ENCODE results near the gene CEP192. TPM values are rescaled to one million over a fixed set of nuclear protein-coding genes. Genes with fewer than 3 reads are reported as not detected.

The CEP192 gene
- total and polyA plus RNA-seq, 10 of the 15 experiments (the other 5 are each of a cell fraction or from before 2014, with no cell fraction given): 15.4 to 58.2 (median 29.6) TPM

DNA sequence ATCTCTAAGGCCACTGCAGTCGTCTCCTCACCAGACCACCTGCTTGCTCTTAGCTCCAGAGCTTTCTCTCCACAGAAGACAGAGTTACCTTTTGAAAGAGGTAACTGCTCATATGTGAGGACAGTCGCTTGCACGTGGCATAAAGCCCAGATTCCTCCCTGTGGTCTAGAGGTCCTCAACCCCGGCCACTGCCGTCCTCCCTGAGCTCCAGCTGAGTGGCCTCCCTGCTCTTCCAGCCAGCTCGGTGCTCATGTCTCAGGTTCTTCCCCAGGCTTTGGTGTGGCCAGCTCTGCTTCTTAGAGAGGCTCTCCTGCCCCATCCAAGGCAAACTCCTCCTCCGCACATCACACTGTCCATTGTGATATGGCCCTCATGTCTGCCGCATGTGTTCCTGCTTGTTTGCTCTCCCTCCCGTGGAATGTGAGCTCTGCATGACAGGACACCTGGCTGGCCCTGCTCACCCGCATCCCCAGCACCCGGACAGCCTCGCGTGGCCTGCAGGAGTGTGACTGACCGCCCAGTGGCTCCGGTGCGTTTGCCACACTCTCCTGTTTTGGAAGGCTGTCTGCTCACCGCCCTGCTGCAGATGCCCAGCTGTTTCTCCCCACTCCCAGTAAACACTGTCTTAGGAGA is 135.9 kb downstream of the CEP192 start:
- ChIA-PET RAD21 (ENCODE audit: unreplicated experiment) (interaction anchor here (1.3 kb wide), 1 partner anchor 32 kb away, joined by 6 read pairs; no protein-coding TSS in a partner anchor), CTCF (interaction anchor here (1.4 to 4.2 kb wide), 2 partner anchors 12 to 33 kb away, joined by 3 to 14 read pairs; no protein-coding TSS in a partner anchor), SMC1A (ENCODE audit: uncharacterized antibody, unreplicated experiment) (no interaction called here), POLR2A (no interaction called here)
- no peaks in the 10 kb centered on the region for H3K4me1 ChIP-seq (ENCODE audit: control insufficient read depth, insufficient read depth, low read length)
- H3K9me3 ChIP-seq (replicated peaks; ENCODE audit: control insufficient read depth, insufficient read depth, low read length): no peaks in the 10 kb centered on the region
- peak; percentile 42; the same call in 1 of the 2 replicates for TF ChIP-seq POLR2A (IDR thresholded peaks at IDR 0.05; ENCODE audit: low read depth, low read length)
- no peak for TF ChIP-seq TCF3 (IDR thresholded peaks at IDR 0.05; ENCODE audit: borderline replicate concordance, insufficient read depth, low read depth, low read length)
- H3K4me3 ChIP-seq: no peak overlapping the region
- no peaks in the 10 kb centered on the region for H4K20me1 ChIP-seq (ENCODE audit: control insufficient read depth, insufficient read depth)
- H3K9ac ChIP-seq (ENCODE audit: control insufficient read depth, insufficient read depth, low read length): no peak overlapping the region
- H3K27ac ChIP-seq (ENCODE audit: control insufficient read depth, insufficient read depth): no peak overlapping the region
- BruUV-seq (replicated peaks): no TSS peak
- H3K36me3 ChIP-seq (ENCODE audit: control insufficient read depth in 2 of 2, insufficient read depth in 2 of 2, low read length in 1 of 2): peaks cover 2 to 7% of the 10 kb centered on the region in 2 experiments; a peak in 3 of 4 replicates
- in situ Hi-C loops (cut with MboI) (no loop called here), intact Hi-C loops (cut with micrococcal nuclease; ENCODE audit: unreplicated experiment) (no loop called here)
- DNase-seq (ENCODE audit: low read depth, low spot score) (no peak), ATAC-seq (no peak), FAIRE-seq (no peak)
- H2AFZ ChIP-seq (ENCODE audit: control insufficient read depth, low read depth, low read length): no peak overlapping the region
- no peaks in the 10 kb centered on the region for H3K27me3 ChIP-seq (replicated peaks in 1 of 2; ENCODE audit: control insufficient read depth in 2 of 2, insufficient read depth in 2 of 2, low read length in 1 of 2)
- H3K79me2 ChIP-seq (ENCODE audit: control insufficient read depth, insufficient read depth, low read length): no peaks in the 10 kb centered on the region
- no peak overlapping the region for H3K4me2 ChIP-seq (ENCODE audit: control insufficient read depth, insufficient read depth)
- WGBS (ENCODE audit: insufficient coverage, insufficient replicate concordance, low lambda C conversion rate, missing lambda C conversion rate): 94% methylated on average over 17 of the region's 17 CpGs

DNA sequence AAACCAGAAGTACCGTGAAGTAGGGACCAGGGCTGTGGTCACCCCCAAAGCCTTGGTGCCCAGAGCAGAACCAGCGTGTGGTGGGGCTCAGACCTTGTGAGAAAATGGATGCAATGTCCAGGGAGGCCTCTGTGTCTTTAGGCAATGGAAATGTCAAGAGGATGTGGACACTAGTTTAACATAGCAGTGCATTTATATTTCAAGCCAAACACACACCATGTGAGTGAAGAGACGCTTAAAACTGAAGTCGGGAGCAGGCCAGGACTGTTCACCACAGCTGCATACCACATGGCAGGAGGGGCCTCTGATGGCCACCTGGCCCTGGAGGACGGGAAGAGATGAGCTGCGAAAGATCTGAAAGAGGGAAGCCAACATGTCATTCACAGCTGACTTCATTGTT is 140.1 kb downstream of the CEP192 start:
- ChIA-PET POLR2A (no interaction called here), RAD21 (ENCODE audit: unreplicated experiment) (no interaction called here), SMC1A (ENCODE audit: uncharacterized antibody, unreplicated experiment) (interaction anchor here (1.2 kb wide), 1 partner anchor 22 kb away, joined by 3 read pairs; no protein-coding TSS in a partner anchor), CTCF (interaction anchor here (2.9 kb wide), 1 partner anchor 28 kb away, joined by 17 read pairs; no protein-coding TSS in a partner anchor)
- H2AFZ ChIP-seq (ENCODE audit: control insufficient read depth, low read depth, low read length): no peak overlapping the region
- H3K9ac ChIP-seq (ENCODE audit: control insufficient read depth, insufficient read depth, low read length): no peak overlapping the region
- in situ Hi-C loops (cut with MboI) (no loop called here), intact Hi-C loops (cut with micrococcal nuclease; ENCODE audit: unreplicated experiment) (no loop called here)
- H3K36me3 ChIP-seq (ENCODE audit: control insufficient read depth in 2 of 2, insufficient read depth in 2 of 2, low read length in 1 of 2): peaks cover 2 to 4% of the 10 kb centered on the region in 2 experiments; a peak in 2 of 4 replicates
- H3K4me2 ChIP-seq (ENCODE audit: control insufficient read depth, insufficient read depth): no peak overlapping the region
- no peaks in the 10 kb centered on the region for H3K27me3 ChIP-seq (replicated peaks in 1 of 2; ENCODE audit: control insufficient read depth in 2 of 2, insufficient read depth in 2 of 2, low read length in 1 of 2)
- ATAC-seq (no peak), DNase-seq (ENCODE audit: low read depth, low spot score) (no peak), FAIRE-seq (no peak)
- H3K27ac ChIP-seq (ENCODE audit: control insufficient read depth, insufficient read depth): no peak overlapping the region
- H3K79me2 ChIP-seq (ENCODE audit: control insufficient read depth, insufficient read depth, low read length): no peaks in the 10 kb centered on the region
- H3K4me1 ChIP-seq (ENCODE audit: control insufficient read depth, insufficient read depth, low read length): peaks cover under 1% of the 10 kb centered on the region; the same call in 1 of the 2 replicates
- no peaks in the 10 kb centered on the region for H3K9me3 ChIP-seq (replicated peaks; ENCODE audit: control insufficient read depth, insufficient read depth, low read length)
- no TSS peak for BruUV-seq (replicated peaks)
- H4K20me1 ChIP-seq (ENCODE audit: control insufficient read depth, insufficient read depth): no peaks in the 10 kb centered on the region
- WGBS (ENCODE audit: insufficient coverage, insufficient replicate concordance, low lambda C conversion rate, missing lambda C conversion rate): 96% methylated on average over 6 of the region's 6 CpGs
- no peak overlapping the region for H3K4me3 ChIP-seq
- TF ChIP-seq IKZF1 (conservative IDR thresholded peaks at IDR 0.05) (no peak), BACH1 (IDR thresholded peaks at IDR 0.05; ENCODE audit: borderline replicate concordance) (no peak), MTA2 (IDR thresholded peaks at IDR 0.05; ENCODE audit: low read depth) (no peak), SMAD1 (IDR thresholded peaks at IDR 0.05; ENCODE audit: low read depth, partially characterized antibody) (no peak), EZH2 (IDR thresholded peaks at IDR 0.05; ENCODE audit: borderline replicate concordance, control insufficient read depth, low read depth, low read length) (no peak), IKZF2 (IDR thresholded peaks at IDR 0.05) (no peak), GATAD2B (conservative IDR thresholded peaks at IDR 0.05; ENCODE audit: low read depth) (no peak), SIX5 (IDR thresholded peaks at IDR 0.05; ENCODE audit: low read depth, low read length, severe bottlenecking) (no peak), NR2F1 (conservative IDR thresholded peaks at IDR 0.05) (no peak), MYC (IDR thresholded peaks at IDR 0.05; ENCODE audit: insufficient read depth, insufficient read length, insufficient replicate concordance, low read length, severe bottlenecking) (no peak)
- TF ChIP-seq, protein P1, sequence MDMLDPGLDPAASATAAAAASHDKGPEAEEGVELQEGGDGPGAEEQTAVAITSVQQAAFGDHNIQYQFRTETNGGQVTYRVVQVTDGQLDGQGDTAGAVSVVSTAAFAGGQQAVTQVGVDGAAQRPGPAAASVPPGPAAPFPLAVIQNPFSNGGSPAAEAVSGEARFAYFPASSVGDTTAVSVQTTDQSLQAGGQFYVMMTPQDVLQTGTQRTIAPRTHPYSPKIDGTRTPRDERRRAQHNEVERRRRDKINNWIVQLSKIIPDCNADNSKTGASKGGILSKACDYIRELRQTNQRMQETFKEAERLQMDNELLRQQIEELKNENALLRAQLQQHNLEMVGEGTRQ (IDR thresholded peaks at IDR 0.05; ENCODE audit: borderline replicate concordance, low read depth, low read length): no peak
- TF ChIP-seq, protein P2, sequence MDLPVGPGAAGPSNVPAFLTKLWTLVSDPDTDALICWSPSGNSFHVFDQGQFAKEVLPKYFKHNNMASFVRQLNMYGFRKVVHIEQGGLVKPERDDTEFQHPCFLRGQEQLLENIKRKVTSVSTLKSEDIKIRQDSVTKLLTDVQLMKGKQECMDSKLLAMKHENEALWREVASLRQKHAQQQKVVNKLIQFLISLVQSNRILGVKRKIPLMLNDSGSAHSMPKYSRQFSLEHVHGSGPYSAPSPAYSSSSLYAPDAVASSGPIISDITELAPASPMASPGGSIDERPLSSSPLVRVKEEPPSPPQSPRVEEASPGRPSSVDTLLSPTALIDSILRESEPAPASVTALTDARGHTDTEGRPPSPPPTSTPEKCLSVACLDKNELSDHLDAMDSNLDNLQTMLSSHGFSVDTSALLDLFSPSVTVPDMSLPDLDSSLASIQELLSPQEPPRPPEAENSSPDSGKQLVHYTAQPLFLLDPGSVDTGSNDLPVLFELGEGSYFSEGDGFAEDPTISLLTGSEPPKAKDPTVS (IDR thresholded peaks at IDR 0.05; ENCODE audit: low read depth, low read length): no peak
- TF ChIP-seq, protein P3, sequence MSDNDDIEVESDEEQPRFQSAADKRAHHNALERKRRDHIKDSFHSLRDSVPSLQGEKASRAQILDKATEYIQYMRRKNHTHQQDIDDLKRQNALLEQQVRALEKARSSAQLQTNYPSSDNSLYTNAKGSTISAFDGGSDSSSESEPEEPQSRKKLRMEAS (IDR thresholded peaks at IDR 0.05; ENCODE audit: low read depth, low read length): no peak
